Measurements from ENCODE around the gene ZNF582.

The ZNF582 gene

DNA sequence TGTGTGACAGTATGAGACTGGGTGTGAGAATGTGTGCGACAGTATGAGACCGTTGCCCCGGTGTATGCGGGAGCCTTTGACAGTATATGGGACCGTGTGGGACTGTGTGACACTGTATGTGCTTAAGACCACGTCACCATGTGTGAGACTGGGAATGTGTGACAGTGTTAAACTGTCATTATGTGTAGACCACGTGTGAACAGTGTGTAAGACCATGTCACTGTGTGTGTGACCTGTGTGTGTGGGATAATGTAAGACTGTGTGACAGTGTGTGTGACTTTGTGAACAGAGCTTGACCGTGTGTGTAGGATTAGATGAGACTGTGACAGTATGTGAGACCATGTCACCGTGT lies 11.3 kb upstream of the ZNF582 start:
- Mint-ChIP-seq H3K36me3 (ENCODE audit: low read depth) (peaks cover 95% of the 10 kb centered on the region), H3K4me1 (peaks cover 15% of the 10 kb centered on the region), H3K4me3 (peak overlapping the region; percentile 84 to 99 (median 93)), H3K9me3 (peaks cover 77% of the 10 kb centered on the region), H3K27ac (peak overlapping the region; percentile 94 to 96 (median 95)), H3K27me3 (ENCODE audit: low read depth) (no peaks in the 10 kb centered on the region)
- TF ChIP-seq, protein P1, sequence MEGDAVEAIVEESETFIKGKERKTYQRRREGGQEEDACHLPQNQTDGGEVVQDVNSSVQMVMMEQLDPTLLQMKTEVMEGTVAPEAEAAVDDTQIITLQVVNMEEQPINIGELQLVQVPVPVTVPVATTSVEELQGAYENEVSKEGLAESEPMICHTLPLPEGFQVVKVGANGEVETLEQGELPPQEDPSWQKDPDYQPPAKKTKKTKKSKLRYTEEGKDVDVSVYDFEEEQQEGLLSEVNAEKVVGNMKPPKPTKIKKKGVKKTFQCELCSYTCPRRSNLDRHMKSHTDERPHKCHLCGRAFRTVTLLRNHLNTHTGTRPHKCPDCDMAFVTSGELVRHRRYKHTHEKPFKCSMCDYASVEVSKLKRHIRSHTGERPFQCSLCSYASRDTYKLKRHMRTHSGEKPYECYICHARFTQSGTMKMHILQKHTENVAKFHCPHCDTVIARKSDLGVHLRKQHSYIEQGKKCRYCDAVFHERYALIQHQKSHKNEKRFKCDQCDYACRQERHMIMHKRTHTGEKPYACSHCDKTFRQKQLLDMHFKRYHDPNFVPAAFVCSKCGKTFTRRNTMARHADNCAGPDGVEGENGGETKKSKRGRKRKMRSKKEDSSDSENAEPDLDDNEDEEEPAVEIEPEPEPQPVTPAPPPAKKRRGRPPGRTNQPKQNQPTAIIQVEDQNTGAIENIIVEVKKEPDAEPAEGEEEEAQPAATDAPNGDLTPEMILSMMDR (IDR thresholded peaks at IDR 0.05; ENCODE audit: unreplicated experiment in 3 of 3) = no peak

DNA sequence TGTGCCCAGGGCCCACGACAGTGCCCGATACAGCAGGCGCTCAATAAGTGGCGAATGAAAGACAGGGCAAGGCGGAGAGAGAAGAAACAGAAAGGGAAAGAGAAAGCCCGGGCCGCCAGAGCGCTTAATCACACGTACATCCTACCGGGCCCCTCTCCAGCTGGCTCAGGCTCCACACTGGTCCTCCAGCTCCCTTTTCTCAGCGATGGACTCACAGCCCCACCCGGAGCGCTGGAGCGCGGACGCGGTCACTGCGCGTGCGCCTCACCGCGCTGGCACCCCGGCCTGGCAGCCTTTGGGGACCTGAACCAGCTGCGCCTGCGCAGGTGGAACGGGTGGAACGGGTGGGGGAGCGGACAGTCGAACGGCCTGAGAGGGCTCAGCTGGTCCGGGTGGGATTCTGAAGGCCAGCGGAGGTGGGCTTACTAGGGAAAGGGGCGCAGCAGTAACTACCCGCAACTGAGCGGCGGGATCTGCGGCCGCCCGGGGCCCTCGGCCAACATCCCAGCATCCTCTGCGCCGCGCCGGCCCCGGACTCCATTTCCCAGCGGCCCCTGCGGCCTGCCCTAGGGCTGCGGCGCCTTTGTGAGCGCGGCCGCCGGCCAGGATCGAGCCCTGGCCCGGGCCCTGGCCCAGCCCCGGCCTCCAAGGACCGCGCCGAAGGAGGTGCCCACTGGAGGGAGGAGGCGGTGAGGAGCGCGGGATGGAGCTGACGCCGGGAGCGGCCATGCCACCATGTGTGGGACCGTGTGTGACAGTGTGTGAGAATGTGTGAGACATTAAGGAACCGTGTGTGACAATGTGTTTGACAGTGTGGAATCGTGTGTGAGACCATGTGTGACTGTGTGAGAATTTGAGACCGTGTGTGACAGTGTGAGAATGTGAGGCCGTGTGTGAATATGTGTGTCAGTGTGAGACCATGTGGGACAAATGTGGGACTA lies 10.7 kb upstream of the ZNF582 start, which contains the start of gene ZNF583:
ZNF583 (plus strand) TSS at position 569 of the 941 bp plus-strand sequence. CDS start 2,783 bp downstream, outside the sequence.
- peak within 1 kb of the TSS; percentile 84 to 99 (median 93) for H3K4me3 Mint-ChIP-seq
- H3K27ac Mint-ChIP-seq = peak within 1 kb of the TSS; percentile 94 to 96 (median 95)
- H3K9me3 Mint-ChIP-seq = peaks cover 79% of the 10 kb centered on the region
- TF ChIP-seq, protein P1 (IDR thresholded peaks at IDR 0.05; ENCODE audit: unreplicated experiment in 3 of 3) = no peak
- peaks cover 15% of the 10 kb centered on the region for H3K4me1 Mint-ChIP-seq
- H3K36me3 Mint-ChIP-seq (ENCODE audit: low read depth) = peaks cover 95% of the 10 kb centered on the region
- no peaks in the 10 kb centered on the region for H3K27me3 Mint-ChIP-seq (ENCODE audit: low read depth)

DNA sequence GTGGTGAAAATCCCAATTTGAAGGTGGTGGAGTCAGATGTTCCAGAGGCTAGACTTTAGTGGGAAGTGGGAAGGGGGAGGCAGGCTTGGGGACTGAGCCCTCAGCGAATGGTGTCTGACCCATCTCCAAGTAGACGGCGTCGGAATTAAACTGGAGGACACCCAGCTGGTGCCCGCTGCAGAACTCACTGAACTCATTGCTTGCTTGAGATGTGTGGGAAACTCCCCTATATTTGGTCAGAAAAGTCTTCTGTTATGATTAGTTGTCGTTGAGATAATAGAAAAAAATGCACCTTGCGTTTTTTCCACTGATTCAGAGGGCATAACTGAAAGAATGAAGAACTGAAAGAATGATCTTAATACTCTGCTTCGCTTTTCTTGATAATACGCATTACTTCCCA lies 9.9 kb upstream of the ZNF582 start:
- Mint-ChIP-seq H3K4me1 (peaks cover 15% of the 10 kb centered on the region), H3K4me3 (peak overlapping the region; percentile 84 to 99 (median 93)), H3K27ac (peak overlapping the region; percentile 94 to 96 (median 95)), H3K36me3 (ENCODE audit: low read depth) (peaks cover 95% of the 10 kb centered on the region), H3K27me3 (ENCODE audit: low read depth) (no peaks in the 10 kb centered on the region), H3K9me3 (peaks cover 78% of the 10 kb centered on the region)
- TF ChIP-seq, protein P1 (IDR thresholded peaks at IDR 0.05; ENCODE audit: unreplicated experiment in 3 of 3) = no peak

GRCh38 chr19:56400485-56400884 lies 7.2 kb upstream of the ZNF582 start:
- peaks cover 94% of the 10 kb centered on the region for H3K36me3 Mint-ChIP-seq (ENCODE audit: low read depth)
- peaks cover 74% of the 10 kb centered on the region for H3K9me3 Mint-ChIP-seq
- H3K27me3 Mint-ChIP-seq (ENCODE audit: low read depth) = no peaks in the 10 kb centered on the region
- H3K27ac Mint-ChIP-seq = no peak overlapping the region
- no peak overlapping the region for H3K4me3 Mint-ChIP-seq
- TF ChIP-seq, protein P1 (IDR thresholded peaks at IDR 0.05; ENCODE audit: unreplicated experiment in 3 of 3) = no peak
- peaks cover 15% of the 10 kb centered on the region for H3K4me1 Mint-ChIP-seq

DNA sequence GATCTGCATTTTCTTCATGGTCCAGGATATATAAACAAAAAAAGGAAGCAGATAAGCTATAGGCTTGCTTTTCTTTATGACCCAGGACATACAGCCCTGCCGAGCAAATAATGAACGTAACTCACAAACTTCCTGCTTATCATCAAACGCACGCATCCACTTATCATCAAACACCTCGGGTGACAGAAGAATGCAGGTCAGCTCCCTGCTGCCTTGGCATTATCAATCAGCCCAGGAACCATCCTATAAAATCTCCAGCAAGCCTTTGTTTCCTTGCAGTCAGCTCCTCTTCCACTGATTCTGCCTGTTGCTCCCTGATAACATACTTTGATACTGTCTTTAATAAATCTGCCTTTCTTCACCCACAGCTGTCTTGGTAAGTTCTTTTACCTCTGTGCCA lies 5.5 kb upstream of the ZNF582 start:
- TF ChIP-seq, protein P1 (IDR thresholded peaks at IDR 0.05; ENCODE audit: unreplicated experiment in 3 of 3) = no peak
- H3K36me3 Mint-ChIP-seq (ENCODE audit: low read depth) = peaks cover 94% of the 10 kb centered on the region
- peak overlapping the region in 1 of 3 experiments; percentile 7 for H3K4me3 Mint-ChIP-seq
- peaks cover 5% of the 10 kb centered on the region for H3K4me1 Mint-ChIP-seq
- peaks cover 74% of the 10 kb centered on the region for H3K9me3 Mint-ChIP-seq
- H3K27me3 Mint-ChIP-seq (ENCODE audit: low read depth) = no peaks in the 10 kb centered on the region
- H3K27ac Mint-ChIP-seq = no peak overlapping the region
